Fibroblast of peridontal ligament (primary cell): ENCODE results near the gene MGST2.

Source experiments
- DNase-seq: peaks from one replicate; pipeline ENCODE4 v3.0.0-alpha.2; 2010; ENCODE audit errors: extremely low read depth

Gene MGST2

DNA sequence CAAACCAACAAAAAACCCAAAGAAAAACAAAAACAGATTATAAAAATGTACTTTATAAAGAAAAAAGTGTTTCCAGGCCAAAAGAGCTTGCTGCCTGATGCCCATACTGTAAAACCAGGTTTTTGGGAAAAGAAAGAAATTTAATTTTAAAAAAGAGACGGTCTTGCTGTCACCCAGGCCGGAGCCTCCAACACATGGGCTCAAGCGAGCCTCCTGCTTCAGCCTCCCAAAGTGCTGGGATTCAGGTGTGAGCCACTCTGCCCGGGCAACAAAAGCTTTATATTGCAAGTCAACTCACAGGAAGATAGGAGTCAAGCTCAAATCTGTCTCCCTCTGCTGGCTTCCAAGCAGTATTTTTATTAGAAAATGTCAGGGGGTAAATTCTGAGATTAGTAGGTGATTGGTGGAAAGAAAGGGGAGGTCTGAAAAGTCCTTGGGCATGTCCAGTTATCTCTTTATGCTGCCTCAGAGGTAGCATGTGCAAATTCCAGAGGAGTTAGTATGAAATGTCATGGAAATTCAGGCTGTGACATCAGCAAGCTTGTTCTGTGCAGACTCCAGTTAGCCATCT, 39.4 kb downstream of the MGST2 start:
- peak; percentile 10 for DNase-seq

GRCh38 chr4:139709660-139710059, 44.0 kb downstream of the MGST2 start:
- no peak for DNase-seq

GRCh38 chr4:139710073-139710472, 44.5 kb downstream of the MGST2 start:
- DNase-seq, result no peak

DNA sequence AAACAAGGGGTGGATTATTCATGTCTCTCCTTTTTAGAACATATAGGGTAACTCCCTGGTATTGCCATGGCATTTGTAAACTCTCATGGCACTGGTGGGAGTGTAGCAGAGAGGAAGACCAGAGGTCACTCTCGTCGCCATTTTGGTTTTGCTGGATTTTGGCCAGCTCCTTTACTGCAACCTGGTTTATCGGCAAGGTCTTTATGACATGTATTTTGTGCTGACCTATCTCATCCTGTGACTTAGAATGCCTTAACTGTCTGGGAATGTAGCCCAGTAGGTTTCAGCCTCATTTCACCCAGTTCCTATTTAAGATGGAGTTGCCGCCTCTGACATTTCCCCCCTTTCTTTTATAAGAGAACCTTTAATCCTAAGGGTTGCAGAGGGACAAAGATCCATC, 45.8 kb downstream of the MGST2 start:
- DNase-seq, result no peak

GRCh38 chr4:139712882-139713281, 47.3 kb downstream of the MGST2 start:
- no peak for DNase-seq

- DNase-seq, result no peak
Observed at GRCh38 chr4:139715746-139716391, 50.2 kb downstream of the MGST2 start.

DNA sequence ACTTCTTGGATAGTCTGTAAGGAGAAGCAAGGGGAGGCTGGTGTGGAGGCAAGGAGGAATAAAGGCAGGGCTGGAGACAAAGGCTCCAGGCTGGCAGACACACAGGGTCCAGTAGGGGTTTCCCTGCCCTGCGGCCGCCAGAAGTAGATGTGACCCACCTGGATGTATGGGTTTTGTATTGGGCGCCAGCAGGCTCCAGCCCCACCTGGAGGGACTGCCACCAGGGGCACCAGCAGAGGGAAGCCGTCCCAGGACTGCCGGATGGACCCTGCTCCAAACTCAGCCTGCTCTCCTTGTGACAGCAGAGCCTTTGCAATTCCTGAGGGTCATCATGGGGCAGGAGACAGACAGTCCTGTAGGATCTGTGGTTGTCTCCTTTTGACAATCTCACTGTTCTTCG, 52.7 kb downstream of the MGST2 start:
- no peak for DNase-seq

- no peak for DNase-seq
Observed at GRCh38 chr4:139718833-139719232, 53.2 kb downstream of the MGST2 start.

DNA sequence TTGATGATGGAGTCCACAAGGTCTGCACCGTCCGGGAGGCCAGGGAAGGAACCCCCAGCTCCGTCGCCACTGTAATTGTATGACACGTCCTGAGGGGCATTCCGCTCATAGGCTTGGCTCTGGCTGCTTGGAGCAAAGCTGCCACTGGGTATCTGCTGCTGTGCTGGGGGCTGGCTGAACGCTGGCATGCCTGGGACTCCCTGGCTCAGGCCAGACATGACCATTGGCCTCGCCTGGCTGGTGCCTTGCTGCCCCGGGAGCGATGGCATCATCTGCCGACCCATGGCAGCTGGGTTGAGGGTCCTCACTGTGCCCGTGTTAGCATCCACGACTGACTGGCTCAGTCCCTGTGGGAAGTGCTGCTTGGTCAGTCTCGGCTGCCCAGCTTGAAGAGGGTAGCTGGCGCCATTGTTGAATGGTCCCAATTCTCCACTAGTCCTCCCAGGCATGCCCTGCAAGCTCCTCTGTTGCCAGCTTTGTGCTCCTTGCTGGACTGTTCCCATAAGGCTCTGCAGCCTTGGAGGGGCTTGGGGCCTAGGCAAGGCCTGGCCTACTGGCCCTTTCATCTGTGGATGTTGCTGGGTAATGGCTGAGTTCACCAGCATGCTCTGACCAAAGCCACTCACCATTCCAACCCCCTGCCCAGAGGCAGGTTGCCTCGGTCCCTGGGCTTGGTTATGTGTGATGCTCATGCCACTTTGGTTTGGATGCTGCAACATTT, 53.9 kb downstream of the MGST2 start:
- DNase-seq, result no peak

- DNase-seq, result no peak
Observed at GRCh38 chr4:139720806-139721205, 55.2 kb downstream of the MGST2 start.

DNA sequence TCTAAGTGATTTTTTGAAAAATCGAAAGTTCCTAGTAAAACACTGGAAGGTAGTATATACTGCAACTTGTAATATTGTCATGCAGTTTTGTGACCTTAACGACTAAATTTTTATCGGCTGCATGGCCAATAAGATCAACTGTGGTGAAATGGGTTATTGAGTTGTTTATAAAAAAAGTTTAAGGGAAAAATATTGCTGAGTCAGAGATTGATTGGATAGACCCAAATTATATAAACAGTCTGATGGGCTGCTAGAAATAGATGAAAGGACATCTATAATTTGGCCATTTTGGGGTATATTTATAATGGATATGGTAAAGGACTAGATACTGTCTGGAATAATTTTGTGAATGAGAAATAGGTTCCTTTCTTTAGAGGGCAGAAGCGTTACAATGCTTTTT, 56.2 kb downstream of the MGST2 start:
- no peak for DNase-seq

- no peak for DNase-seq
Observed at GRCh38 chr4:139725236-139725635, 59.6 kb downstream of the MGST2 start.

GRCh38 chr4:139726615-139727014, 61.0 kb downstream of the MGST2 start:
- DNase-seq, result no peak

GRCh38 chr4:139728146-139728545, 62.5 kb downstream of the MGST2 start:
- DNase-seq, result no peak

DNA sequence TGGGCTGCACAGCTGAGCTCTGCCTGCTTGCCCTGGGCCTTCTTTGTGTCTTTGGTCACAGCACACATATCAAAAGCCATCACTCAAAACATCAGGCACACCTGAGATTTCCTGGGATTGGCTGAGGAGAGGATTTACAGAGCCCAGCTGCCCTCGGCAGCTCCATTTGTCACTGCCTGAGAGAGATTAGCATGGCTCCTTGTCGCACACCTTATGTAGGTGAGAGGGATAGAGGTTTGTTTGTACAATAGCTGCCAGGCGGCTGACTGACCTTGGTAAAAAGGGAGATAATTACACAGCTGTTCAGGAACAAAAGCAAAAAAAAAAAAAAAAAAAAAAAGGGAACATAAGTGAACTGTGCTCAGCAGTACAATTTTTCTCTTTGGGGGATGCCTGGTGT, 63.2 kb downstream of the MGST2 start:
- DNase-seq, result no peak

DNA sequence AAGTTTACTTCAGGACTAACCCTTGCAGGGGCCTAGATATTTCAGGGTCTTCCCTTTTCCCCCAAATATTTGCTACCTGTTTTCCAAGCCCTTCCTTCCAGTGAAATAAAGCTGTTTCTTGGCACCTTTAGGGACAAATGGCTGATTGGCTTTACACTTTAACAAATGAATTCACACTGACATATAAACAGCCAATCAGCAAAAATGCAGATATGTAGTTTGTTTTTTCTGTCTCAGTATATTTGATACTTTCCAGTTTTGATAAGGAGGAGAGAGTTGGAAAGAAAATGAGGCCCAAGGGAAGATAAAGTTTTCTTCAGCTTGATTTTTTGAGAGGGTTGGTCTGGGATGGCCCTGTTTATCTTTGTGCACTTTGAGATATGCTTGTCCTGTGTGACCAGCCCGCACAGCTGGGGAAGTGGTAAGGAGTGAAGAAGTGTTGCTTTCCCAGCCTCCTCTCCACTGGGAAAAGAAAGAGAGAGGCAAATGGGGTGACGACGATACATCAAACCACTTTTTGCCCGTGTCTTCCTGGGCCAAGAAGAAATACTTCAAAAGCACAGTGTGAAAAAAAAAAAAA, 67.5 kb downstream of the MGST2 start:
- no peak for DNase-seq

DNA sequence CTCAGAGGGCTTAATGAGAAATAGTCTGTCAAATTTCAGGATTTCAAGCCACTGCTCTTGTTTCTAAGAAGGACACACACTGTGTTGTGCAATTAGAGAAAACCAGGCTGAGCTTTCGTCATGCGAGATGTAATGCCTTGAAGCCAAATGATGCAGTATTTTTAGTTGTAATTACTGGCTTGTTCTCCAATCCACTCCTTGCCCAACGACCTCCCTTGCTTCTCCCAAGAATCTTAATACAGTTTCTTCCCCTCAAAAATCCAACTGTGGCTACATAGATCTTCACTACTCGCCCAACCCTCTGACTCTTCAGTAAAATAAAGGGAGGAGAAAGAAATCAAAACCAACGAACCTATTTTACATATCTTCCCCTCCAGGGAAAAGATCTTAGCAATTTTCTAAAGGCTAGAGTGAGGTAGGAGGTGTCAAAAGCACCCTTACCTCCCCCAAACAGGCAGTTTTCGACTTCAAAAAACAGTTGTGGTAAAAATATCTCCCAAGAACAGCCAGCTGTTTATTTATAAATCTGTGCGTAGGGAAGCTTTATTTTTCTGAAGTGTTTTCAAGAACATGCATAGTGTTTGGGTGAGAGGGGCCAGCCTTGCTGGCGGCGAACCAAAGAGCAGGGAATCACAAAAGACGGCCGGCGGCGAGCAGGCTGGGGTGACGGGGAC, 68.7 kb downstream of the MGST2 start:
- DNase-seq, result peak; percentile 91

DNA sequence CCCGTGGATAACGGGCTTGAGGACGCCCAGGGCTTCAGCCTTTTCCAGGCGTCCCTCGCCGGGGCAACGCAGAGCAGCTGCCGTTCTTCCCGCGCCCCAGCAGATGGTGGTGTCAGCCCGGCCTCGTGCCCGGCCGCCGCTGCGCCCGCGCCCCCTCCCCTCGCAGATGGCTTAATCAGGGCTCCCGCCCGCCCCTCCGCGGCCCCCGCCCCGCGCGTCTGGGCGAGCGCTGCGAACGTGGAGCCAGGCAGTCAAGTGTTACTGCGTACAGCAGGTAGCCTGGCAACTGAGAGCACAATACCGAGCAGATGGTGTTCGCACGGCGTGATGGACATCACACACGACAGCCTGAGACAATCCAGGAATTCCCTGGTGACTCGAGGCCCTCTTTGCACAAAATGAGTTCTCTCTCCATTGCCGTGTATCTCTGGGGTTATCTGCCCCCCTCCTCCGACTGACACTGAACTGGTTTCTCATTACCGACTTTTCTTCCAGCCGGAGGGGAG, 69.3 kb downstream of the MGST2 start:
- peak; percentile 69 for DNase-seq

DNA sequence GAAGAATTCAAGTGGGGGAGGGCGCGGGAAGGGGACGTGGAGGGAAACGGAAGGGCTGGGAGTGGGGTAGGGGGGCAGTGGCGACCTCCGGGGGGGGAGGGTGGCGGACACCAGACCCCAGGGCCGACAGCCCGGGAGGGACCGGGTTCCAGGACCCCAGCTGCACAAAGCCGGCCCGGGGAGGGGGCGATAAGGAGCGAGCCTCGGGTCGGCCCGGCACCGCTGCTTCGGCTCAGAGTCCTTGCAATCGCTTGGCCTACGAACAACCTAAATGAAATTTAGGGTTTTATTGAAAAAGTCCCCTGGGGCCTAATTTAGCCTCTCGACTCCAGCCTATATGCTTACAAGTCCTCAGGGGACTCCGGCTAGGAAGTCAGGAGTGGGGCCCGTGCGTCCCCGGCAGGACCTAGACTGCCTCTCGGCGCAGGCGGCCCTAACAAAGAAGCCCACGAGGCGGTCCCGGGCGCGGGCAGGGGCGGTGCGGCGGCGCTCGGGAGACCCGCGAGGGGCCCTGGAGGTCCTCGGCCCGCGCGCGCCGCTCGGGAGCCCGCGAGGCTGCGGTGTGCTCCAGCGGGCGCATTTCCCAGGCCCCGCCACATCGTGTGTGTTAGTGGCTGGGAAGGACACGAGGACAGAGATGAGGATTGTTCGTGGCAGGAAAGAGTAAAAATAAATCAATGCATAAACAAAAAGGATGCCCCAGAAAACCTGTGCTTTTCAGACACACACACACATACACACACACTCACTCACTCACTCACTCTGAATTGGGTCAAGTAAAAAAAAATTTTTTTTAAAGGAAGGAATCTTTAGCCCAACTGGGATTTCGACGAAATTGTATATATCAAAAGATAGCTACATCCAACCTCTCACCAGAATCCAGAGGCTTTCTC, 70.0 kb downstream of the MGST2 start:
- DNase-seq, result peak; percentile 28

DNA sequence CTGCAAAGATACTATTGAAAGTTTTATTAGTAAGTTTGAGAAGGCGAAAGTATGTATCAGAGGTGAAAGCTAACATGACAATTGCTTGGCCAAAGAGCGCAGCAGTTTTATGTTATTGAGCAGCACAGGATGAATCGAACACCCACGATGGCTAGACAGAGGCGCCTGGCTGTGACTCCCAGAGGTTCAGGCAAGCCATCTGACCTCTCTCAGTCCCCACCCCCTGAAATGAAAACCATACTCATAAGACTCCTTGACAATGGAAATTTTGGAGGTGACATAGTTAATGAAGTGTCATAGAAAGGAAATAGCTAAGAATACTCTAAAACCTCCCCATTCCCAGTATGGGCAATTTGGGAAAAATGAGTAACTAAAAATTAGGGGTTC, 70.6 kb downstream of the MGST2 start:
- DNase-seq, result no peak

DNA sequence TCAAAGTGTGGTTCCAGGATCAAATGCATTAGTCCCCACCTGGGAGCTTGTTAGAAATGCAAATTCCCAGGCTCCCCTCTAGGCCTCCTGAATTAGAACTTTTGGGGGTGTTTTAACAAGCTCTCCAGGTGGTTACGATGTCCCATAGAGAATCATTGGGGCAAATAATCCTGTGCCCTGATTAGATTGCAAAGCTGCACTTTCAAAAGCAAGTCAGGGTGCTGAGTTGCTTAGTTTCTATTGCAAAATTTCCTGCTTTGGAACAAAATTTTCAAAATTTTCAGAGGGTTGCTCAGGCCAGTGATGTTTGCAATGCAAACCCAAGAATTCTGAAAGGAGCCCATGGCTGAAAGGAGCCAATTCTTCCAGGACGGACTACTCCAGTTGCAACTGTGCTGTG, 71.0 kb downstream of the MGST2 start:
- DNase-seq, result no peak
